ENCODE data around the gene LARP1B. TPM values are rescaled to one million over a fixed set of nuclear protein-coding genes. Genes with fewer than 3 reads are reported as not detected.

Gene LARP1B
- total and polyA plus RNA-seq, 9 of the 15 experiments (the other 6 are each of a cell fraction or from before 2014, with no cell fraction given) = 19.2 to 59.7 (median 37.9) TPM

GRCh38 chr4:128025319-128025718, 35.8 kb upstream of the LARP1B start (continued):
- no peak for TF ChIP-seq NFXL1 (CRISPR knock-in tag; IDR thresholded peaks at IDR 0.05)

- Histone ChIP-seq H4K20me1 (replicated peaks; ENCODE audit: control insufficient read depth, insufficient read depth, low read length) (no peaks in the 10 kb centered on the region), H2AFZ (ENCODE audit: low read depth, low read length) (no peak overlapping the region), H3K27me3 (ENCODE audit: control insufficient read depth in 2 of 2, insufficient read depth in 2 of 2, low read length in 2 of 2) (no peaks in the 10 kb centered on the region), H3K36me3 (ENCODE audit: control insufficient read depth, insufficient read depth, low read length) (peaks cover 29% of the 10 kb centered on the region; the same call in 2 of the 3 replicates), H3K9me1 (ENCODE audit: control insufficient read depth, insufficient read depth, low read length) (no peaks in the 10 kb centered on the region), H3K27ac (ENCODE audit: extremely low read depth, low read depth, low read length) (no peak overlapping the region; the same call in 2 of the 3 replicates), H3K79me2 (ENCODE audit: control insufficient read depth, insufficient read depth, low read length) (no peaks in the 10 kb centered on the region), H3K9me3 (replicated peaks; ENCODE audit: control insufficient read depth, insufficient read depth, low read depth, low read length) (no peaks in the 10 kb centered on the region), H3K4me3 (no peak overlapping the region), H3K4me2 (ENCODE audit: insufficient read depth, low read length) (no peak overlapping the region), H3K4me1 (replicated peaks in 1 of 2; ENCODE audit: control insufficient read depth in 2 of 2, insufficient read depth in 2 of 2, low read length in 2 of 2) (no peaks in the 10 kb centered on the region), H3K9ac (ENCODE audit: insufficient read depth in 1 of 2, low read depth in 2 of 2, low read length in 2 of 2) (no peak overlapping the region)
- no peak for ATAC-seq
- ChIA-PET CTCF (ENCODE audit: low intra/inter-chr PET ratio) (no interaction called here), POLR2A (no interaction called here)
- no peak for DNase-seq (ENCODE audit: extremely low read depth in 1 of 4, low spot score in 3 of 4)
- no TSS peak for BruUV-seq (replicated peaks)
- in situ Hi-C loops (cut with MboI) = no loop called here
- WGBS (ENCODE audit: insufficient coverage, low coverage, missing lambda C conversion rate) = 92% methylated on average over 4 of the region's 4 CpGs
- FAIRE-seq = no peak
- intact Hi-C loops (cut with micrococcal nuclease) = no loop called here
- TF ChIP-seq ZNF766 (CRISPR knock-in tag; conservative IDR thresholded peaks at IDR 0.05) (no peak), NKRF (IDR thresholded peaks at IDR 0.05; ENCODE audit: borderline replicate concordance) (no peak), TCF7L2 (IDR thresholded peaks at IDR 0.05; ENCODE audit: low read depth, low read length) (no peak), EWSR1 (IDR thresholded peaks at IDR 0.05; ENCODE audit: borderline replicate concordance, low read depth, partially characterized antibody) (no peak), ZFP91 (CRISPR knock-in tag; IDR thresholded peaks at IDR 0.05) (no peak), AFF1 (IDR thresholded peaks at IDR 0.05; ENCODE audit: low read depth in 1 of 2, partially characterized antibody in 2 of 2) (no peak), MAFF (IDR thresholded peaks at IDR 0.05; ENCODE audit: low read length) (no peak)
These were observed 31.2 kb upstream of the LARP1B start for GRCh38 chr4:128029907-128030306.
